Keratinocyte (primary cell): ENCODE data around the gene PNKP. TPM values are rescaled to one million over a fixed set of nuclear protein-coding genes. Genes with fewer than 3 reads are reported as not detected.

Experiments used
- DNase-seq: peaks from one replicate; pipeline ENCODE4 v3.0.0-alpha.2; 2011; ENCODE audit warnings: low read depth, missing footprints, low spot score
- FAIRE-seq: peaks from 2 replicates; lab custom pipeline; 2011; peaks lifted over from hg19 to GRCh38; lab: Jason Lieb, UNC
- H2AFZ ChIP-seq: 2 replicates; pipeline ENCODE4 v1.6.0; 2012; ENCODE audit warnings: low read length, control low read depth, inconsistent platforms; ENCODE audit not compliant: control insufficient read depth
- H3K27ac ChIP-seq: 2 replicates; pipeline ENCODE4 v1.5.1; 2011; ENCODE audit warnings: low read length; ENCODE audit not compliant: control insufficient read depth, insufficient read depth
- H3K27me3 ChIP-seq: 3 replicates; pipeline ENCODE4 v1.6.0; 2011; ENCODE audit warnings: low read length; ENCODE audit not compliant: control insufficient read depth, insufficient read depth; ENCODE audit errors: extremely low read depth
- H3K36me3 ChIP-seq, 2 experiments: 2 replicates in 1 of 2; 3 replicates in 1 of 2; pipeline ENCODE4 v1.5.1; 2011; ENCODE audit warnings: low read length in 2 of 2, mild to moderate bottlenecking in 1 of 2; ENCODE audit not compliant: control insufficient read depth in 2 of 2, insufficient read depth in 2 of 2; ENCODE audit errors: extremely low read depth in 1 of 2
- H3K4me1 ChIP-seq: 3 replicates; pipeline ENCODE4 v1.5.1; 2011; ENCODE audit warnings: low read length; ENCODE audit not compliant: control insufficient read depth, insufficient read depth; ENCODE audit errors: extremely low read depth
- H3K4me2 ChIP-seq: 3 replicates; pipeline ENCODE4 v1.6.0; 2011; ENCODE audit warnings: low read depth, low read length; ENCODE audit not compliant: control insufficient read depth, insufficient read depth; ENCODE audit errors: extremely low read depth
- H3K4me3 ChIP-seq, 3 experiments: fragments of 200-600 bp in 1 of 3; sonication (generic) in 1 of 3; 2 replicates in 2 of 3; 3 replicates in 1 of 3; pipeline ENCODE4 v1.5.1; 2011 to 2016; ENCODE audit warnings: low read length in 3 of 3, mild to moderate bottlenecking in 3 of 3, control low read depth in 2 of 3, inconsistent platforms in 1 of 3, low read depth in 1 of 3, mixed read lengths in 1 of 3, mixed run types in 1 of 3, moderate library complexity in 1 of 3; ENCODE audit not compliant: control insufficient read depth in 2 of 3, insufficient read depth in 2 of 3; ENCODE audit errors: extremely low read depth in 1 of 3
- H3K79me2 ChIP-seq: 2 replicates; pipeline ENCODE4 v1.6.0; 2012; ENCODE audit warnings: low read length; ENCODE audit not compliant: control insufficient read depth, insufficient read depth
- H3K9ac ChIP-seq: 3 replicates; pipeline ENCODE4 v1.6.0; 2011; ENCODE audit warnings: low read length; ENCODE audit not compliant: control insufficient read depth, insufficient read depth; ENCODE audit errors: extremely low read depth
- H3K9me1 ChIP-seq: 3 replicates; pipeline ENCODE4 v1.6.0; 2011; ENCODE audit warnings: low read length; ENCODE audit not compliant: control insufficient read depth, insufficient read depth; ENCODE audit errors: extremely low read depth
- H3K9me3 ChIP-seq: 2 replicates; pipeline ENCODE4 v1.5.1; 2012; ENCODE audit warnings: low read depth, low read length; ENCODE audit not compliant: control insufficient read depth
- H4K20me1 ChIP-seq: 3 replicates; pipeline ENCODE4 v1.6.0; 2011; ENCODE audit warnings: low read length; ENCODE audit not compliant: control insufficient read depth, insufficient read depth; ENCODE audit errors: extremely low read depth
- EZH2 ChIP-seq: IDR thresholded peaks from one replicate; pipeline ENCODE4 v1.6.1; 2012; ENCODE audit warnings: inconsistent platforms, mild to moderate bottlenecking, low read length, moderate library complexity
- dilution Hi-C: fragments of 300-500 bp; cut with MboI; formaldehyde crosslinking; loops from one replicate; pipeline ENCODE4 v1.7.0; 2020; ENCODE audit warnings: low sequenced_read_pairs; ENCODE audit not compliant: extremely low pct_ligation_motif_present
- polyA plus RNA-seq, 5 experiments: library from polyadenylated mRNA; depleted of rRNA in 3 of 5; stranded (reverse) in 3 of 5; stranded (forward) in 1 of 5; unstranded in 1 of 5; fragments of >200 nt; gene quantifications; 1 replicate in 1 of 5; 2 replicates in 3 of 5; 3 replicates in 1 of 5; pipeline versions ENCODE4 v1.2.1 to v1.2.3, GENCODE V29; 2011 to 2012; ENCODE audit warnings: missing spikeins in 2 of 5, low read depth in 1 of 5, low replicate concordance in 1 of 5
- TF ChIP-seq, protein P1 (sequence below), 3 experiments: IDR thresholded peaks in 1 of 3; conservative IDR thresholded peaks in 1 of 3; optimal IDR thresholded peaks in 1 of 3; 2 replicates in 2 of 3; 3 replicates in 1 of 3; pipeline versions ENCODE3 to v1.5.1; 2011; ENCODE audit warnings: low read length in 3 of 3, mild to moderate bottlenecking in 3 of 3, moderate library complexity in 2 of 3, control low read depth in 1 of 3, inconsistent platforms in 1 of 3; ENCODE audit not compliant: insufficient read depth in 2 of 3; ENCODE audit errors: extremely low read depth in 1 of 3

The PNKP gene
- polyA plus RNA-seq, 1 donor (not counting 4 experiments of a cell fraction or from before 2014, with no cell fraction given): 19.3 TPM

- H2AFZ ChIP-seq: no peak overlapping the region
- H3K9me3 ChIP-seq: no peaks in the 10 kb centered on the region
- no peak overlapping the region for H3K4me2 ChIP-seq
- DNase-seq (no peak), FAIRE-seq (no peak)
- H3K27ac ChIP-seq: no peak overlapping the region
- H3K36me3 ChIP-seq: peaks cover 24 to 37% of the 10 kb centered on the region in 2 experiments
- H3K4me3 ChIP-seq: no peak overlapping the region
- no peaks in the 10 kb centered on the region for H3K9me1 ChIP-seq
- TF ChIP-seq, protein P1, sequence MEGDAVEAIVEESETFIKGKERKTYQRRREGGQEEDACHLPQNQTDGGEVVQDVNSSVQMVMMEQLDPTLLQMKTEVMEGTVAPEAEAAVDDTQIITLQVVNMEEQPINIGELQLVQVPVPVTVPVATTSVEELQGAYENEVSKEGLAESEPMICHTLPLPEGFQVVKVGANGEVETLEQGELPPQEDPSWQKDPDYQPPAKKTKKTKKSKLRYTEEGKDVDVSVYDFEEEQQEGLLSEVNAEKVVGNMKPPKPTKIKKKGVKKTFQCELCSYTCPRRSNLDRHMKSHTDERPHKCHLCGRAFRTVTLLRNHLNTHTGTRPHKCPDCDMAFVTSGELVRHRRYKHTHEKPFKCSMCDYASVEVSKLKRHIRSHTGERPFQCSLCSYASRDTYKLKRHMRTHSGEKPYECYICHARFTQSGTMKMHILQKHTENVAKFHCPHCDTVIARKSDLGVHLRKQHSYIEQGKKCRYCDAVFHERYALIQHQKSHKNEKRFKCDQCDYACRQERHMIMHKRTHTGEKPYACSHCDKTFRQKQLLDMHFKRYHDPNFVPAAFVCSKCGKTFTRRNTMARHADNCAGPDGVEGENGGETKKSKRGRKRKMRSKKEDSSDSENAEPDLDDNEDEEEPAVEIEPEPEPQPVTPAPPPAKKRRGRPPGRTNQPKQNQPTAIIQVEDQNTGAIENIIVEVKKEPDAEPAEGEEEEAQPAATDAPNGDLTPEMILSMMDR (optimal IDR thresholded peaks at IDR 0.05 in 1 of 3, IDR thresholded peaks at IDR 0.05 in 1 of 3, conservative IDR thresholded peaks at IDR 0.05 in 1 of 3; ENCODE audit: extremely low read depth in 1 of 3, insufficient read depth in 2 of 3, low read length in 3 of 3): no peak
- TF ChIP-seq EZH2: no peak
- H3K4me1 ChIP-seq: peaks cover 4% of the 10 kb centered on the region
- H4K20me1 ChIP-seq: peaks cover 3% of the 10 kb centered on the region
- H3K79me2 ChIP-seq: peaks cover 15% of the 10 kb centered on the region
- dilution Hi-C loops: no loop called here
- H3K9ac ChIP-seq: no peak overlapping the region
- H3K27me3 ChIP-seq: no peaks in the 10 kb centered on the region
Observed at GRCh38 chr19:49858088-49858985, 9.0 kb downstream of the PNKP start.

DNA sequence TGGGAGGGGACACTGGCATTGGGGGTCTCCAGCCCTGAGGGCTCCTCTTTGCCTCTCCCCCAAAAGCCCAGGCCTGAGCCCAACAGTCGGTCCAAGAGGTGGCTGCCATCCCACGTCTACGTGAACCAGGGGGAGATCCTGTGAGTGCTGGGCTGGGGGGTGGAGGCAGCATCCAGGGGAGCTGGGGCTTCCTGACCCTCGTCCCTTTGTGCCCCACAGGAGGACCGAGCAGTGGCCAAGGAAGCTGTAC, 9.6 kb downstream of the PNKP start:
- Histone ChIP-seq H3K27ac (no peak overlapping the region), H3K4me1 (peaks cover 8% of the 10 kb centered on the region), H3K36me3 (peaks cover 22 to 37% of the 10 kb centered on the region in 2 experiments), H3K79me2 (peaks cover 14% of the 10 kb centered on the region), H4K20me1 (peaks cover 7% of the 10 kb centered on the region), H3K9ac (no peak overlapping the region), H3K4me2 (no peak overlapping the region), H2AFZ (no peak overlapping the region), H3K9me1 (no peaks in the 10 kb centered on the region), H3K27me3 (no peaks in the 10 kb centered on the region), H3K4me3 (no peak overlapping the region), H3K9me3 (no peaks in the 10 kb centered on the region)
- no peak for FAIRE-seq
- dilution Hi-C loops: no loop called here
- no peak for TF ChIP-seq EZH2
- TF ChIP-seq, protein P1 (optimal IDR thresholded peaks at IDR 0.05 in 1 of 3, IDR thresholded peaks at IDR 0.05 in 1 of 3, conservative IDR thresholded peaks at IDR 0.05 in 1 of 3; ENCODE audit: extremely low read depth in 1 of 3, insufficient read depth in 2 of 3, low read length in 3 of 3): no peak
- DNase-seq: no peak
